ENCODE data around the gene PTPRM. TPM values are rescaled to one million over a fixed set of nuclear protein-coding genes. Genes with fewer than 3 reads are reported as not detected.

PTPRM gene
- polyA plus RNA-seq, 1 of the 3 experiments (the other 2 are of a cell fraction) = 16.0 TPM

DNA sequence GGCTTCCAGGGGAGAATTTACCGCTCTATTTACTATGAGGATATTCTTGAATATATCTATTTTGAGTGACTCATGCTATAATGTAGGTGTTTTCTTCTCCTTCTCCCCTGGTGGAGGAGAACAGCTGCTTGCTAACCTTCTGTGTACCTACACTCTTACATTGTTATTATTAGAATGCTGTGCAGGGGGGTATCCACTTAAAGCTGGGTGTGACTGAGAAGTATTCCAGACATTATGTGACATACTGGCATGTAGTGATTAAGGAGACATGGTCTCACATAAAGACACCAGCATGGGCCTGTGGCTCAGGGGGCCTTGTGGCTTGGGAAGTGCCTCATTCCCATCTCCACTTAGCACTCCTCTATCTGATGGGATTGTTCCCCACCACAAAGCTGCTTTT is 287.9 kb downstream of the PTPRM start (continued):
- TF ChIP-seq YY1 (IDR thresholded peaks at IDR 0.05; ENCODE audit: low read depth) = no peak
- TF ChIP-seq TCF12 (IDR thresholded peaks at IDR 0.05) = no peak
- TF ChIP-seq, protein P1, sequence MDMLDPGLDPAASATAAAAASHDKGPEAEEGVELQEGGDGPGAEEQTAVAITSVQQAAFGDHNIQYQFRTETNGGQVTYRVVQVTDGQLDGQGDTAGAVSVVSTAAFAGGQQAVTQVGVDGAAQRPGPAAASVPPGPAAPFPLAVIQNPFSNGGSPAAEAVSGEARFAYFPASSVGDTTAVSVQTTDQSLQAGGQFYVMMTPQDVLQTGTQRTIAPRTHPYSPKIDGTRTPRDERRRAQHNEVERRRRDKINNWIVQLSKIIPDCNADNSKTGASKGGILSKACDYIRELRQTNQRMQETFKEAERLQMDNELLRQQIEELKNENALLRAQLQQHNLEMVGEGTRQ (IDR thresholded peaks at IDR 0.05; ENCODE audit: borderline replicate concordance, low read depth, low read length) = no peak
- TF ChIP-seq GABPA (IDR thresholded peaks at IDR 0.05; ENCODE audit: low read depth) = no peak
- no peak for TF ChIP-seq PBX3 (IDR thresholded peaks at IDR 0.05)
- TF ChIP-seq SMC3 (IDR thresholded peaks at IDR 0.05; ENCODE audit: low read depth, low read length) = no peak
- TF ChIP-seq RCOR1 (IDR thresholded peaks at IDR 0.05; ENCODE audit: low read length) = no peak
- TF ChIP-seq, protein P2, sequence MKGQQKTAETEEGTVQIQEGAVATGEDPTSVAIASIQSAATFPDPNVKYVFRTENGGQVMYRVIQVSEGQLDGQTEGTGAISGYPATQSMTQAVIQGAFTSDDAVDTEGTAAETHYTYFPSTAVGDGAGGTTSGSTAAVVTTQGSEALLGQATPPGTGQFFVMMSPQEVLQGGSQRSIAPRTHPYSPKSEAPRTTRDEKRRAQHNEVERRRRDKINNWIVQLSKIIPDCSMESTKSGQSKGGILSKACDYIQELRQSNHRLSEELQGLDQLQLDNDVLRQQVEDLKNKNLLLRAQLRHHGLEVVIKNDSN (IDR thresholded peaks at IDR 0.05; ENCODE audit: borderline replicate concordance, low read depth) = no peak

- Histone ChIP-seq H3K79me2 (ENCODE audit: insufficient read depth) (no peaks in the 10 kb centered on the region), H3K4me3 (ENCODE audit: low read depth in 2 of 2, low read length in 1 of 2) (no peak overlapping the region), H3K9ac (no peak overlapping the region), H2AFZ (ENCODE audit: low read depth) (no peak overlapping the region), H3K4me1 (ENCODE audit: control insufficient read depth in 1 of 2, insufficient read depth in 2 of 2, low read depth in 1 of 2, low read length in 1 of 2) (peaks cover 0 to 9% of the 10 kb centered on the region in 2 experiments; a peak in 1 of 4 replicates), H3K4me2 (no peak overlapping the region), H3K9me3 (no peaks in the 10 kb centered on the region), H3F3A (replicated peaks; ENCODE audit: insufficient read depth) (no peaks in the 10 kb centered on the region), H3K27ac (ENCODE audit: low read depth in 2 of 2, low read length in 1 of 2) (no peak overlapping the region), H4K20me1 (ENCODE audit: insufficient read depth) (no peaks in the 10 kb centered on the region), H3K9me2 (no peaks in the 10 kb centered on the region), H3K36me3 (replicated peaks in 1 of 2; ENCODE audit: control insufficient read depth in 1 of 2, insufficient read depth in 2 of 2, low read length in 1 of 2) (no peaks in the 10 kb centered on the region), H3K27me3 (ENCODE audit: insufficient read depth) (no peaks in the 10 kb centered on the region)
- no peak for DNase-seq
- POLR2A ChIA-PET = no interaction called here
- WGBS (ENCODE audit: low lambda C conversion rate) = 5% methylated on average over 1 of the region's 1 CpG
- CTCF ChIA-PET = no interaction called here
- TF ChIP-seq TAF1 (IDR thresholded peaks at IDR 0.05; ENCODE audit: borderline replicate concordance, low read depth, low read length) = no peak
- no peak for TF ChIP-seq GATA2 (CRISPR knock-in tag; IDR thresholded peaks at IDR 0.05)
- TF ChIP-seq, protein P1 (IDR thresholded peaks at IDR 0.05; ENCODE audit: borderline replicate concordance, low read depth, low read length) = no peak
- TF ChIP-seq RAD21 (IDR thresholded peaks at IDR 0.05; ENCODE audit: low read length) = no peak
- no peak for TF ChIP-seq ZBTB33 (IDR thresholded peaks at IDR 0.05; ENCODE audit: borderline replicate concordance, low read depth)
- TF ChIP-seq TEAD4 (IDR thresholded peaks at IDR 0.05; ENCODE audit: borderline replicate concordance, insufficient read depth) = no peak
- TF ChIP-seq, protein P3, sequence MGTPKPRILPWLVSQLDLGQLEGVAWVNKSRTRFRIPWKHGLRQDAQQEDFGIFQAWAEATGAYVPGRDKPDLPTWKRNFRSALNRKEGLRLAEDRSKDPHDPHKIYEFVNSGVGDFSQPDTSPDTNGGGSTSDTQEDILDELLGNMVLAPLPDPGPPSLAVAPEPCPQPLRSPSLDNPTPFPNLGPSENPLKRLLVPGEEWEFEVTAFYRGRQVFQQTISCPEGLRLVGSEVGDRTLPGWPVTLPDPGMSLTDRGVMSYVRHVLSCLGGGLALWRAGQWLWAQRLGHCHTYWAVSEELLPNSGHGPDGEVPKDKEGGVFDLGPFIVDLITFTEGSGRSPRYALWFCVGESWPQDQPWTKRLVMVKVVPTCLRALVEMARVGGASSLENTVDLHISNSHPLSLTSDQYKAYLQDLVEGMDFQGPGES (IDR thresholded peaks at IDR 0.05; ENCODE audit: low read depth, low read length) = no peak
- no peak for TF ChIP-seq FOXM1 (IDR thresholded peaks at IDR 0.05; ENCODE audit: low read depth)
- TF ChIP-seq CTCF (IDR thresholded peaks at IDR 0.05) = no peak
- no peak for TF ChIP-seq PBX3 (IDR thresholded peaks at IDR 0.05)
- no peak for TF ChIP-seq RCOR1 (IDR thresholded peaks at IDR 0.05; ENCODE audit: low read length)
- no peak for TF ChIP-seq FOSL2 (IDR thresholded peaks at IDR 0.05; ENCODE audit: borderline replicate concordance, low read depth)
- TF ChIP-seq TCF12 (IDR thresholded peaks at IDR 0.05) = no peak
- no peak for TF ChIP-seq RFX5 (IDR thresholded peaks at IDR 0.05; ENCODE audit: low read length)
- TF ChIP-seq, protein P2 (IDR thresholded peaks at IDR 0.05; ENCODE audit: borderline replicate concordance, low read depth) = no peak
- TF ChIP-seq EP300 (IDR thresholded peaks at IDR 0.05; ENCODE audit: borderline replicate concordance in 1 of 2, low read depth in 1 of 2, low read length in 1 of 2) = no peak
- TF ChIP-seq CHD2 (IDR thresholded peaks at IDR 0.05; ENCODE audit: low read length, partially characterized antibody) = no peak
Observed at GRCh38 chr18:7855671-7856070, 288.6 kb downstream of the PTPRM start.
